A673 (cell line): ENCODE measurements around the gene POLR2J. TPM values are rescaled to one million over a fixed set of nuclear protein-coding genes. Genes with fewer than 3 reads are reported as not detected.

Experiments
- BruUV-seq: library from RNA; stranded (reverse); fragments of 400-500 nt; replicated peaks from 2 replicates; lab custom pipeline; 2021; lab: Mats Ljungman, UMichigan
- CTCF ChIA-PET: fragments of 300-600 bp; sonication (Branson Sonifier 250); formaldehyde crosslinking; loops from one replicate; lab custom pipeline; 2022; ENCODE audit warnings: antibody characterized with exemption; lab: Charles Lee
- POLR2A ChIA-PET: fragments of 300-600 bp; sonication (Branson Sonifier 250); formaldehyde crosslinking; loops from one replicate; lab custom pipeline; 2022; ENCODE audit warnings: antibody characterized with exemption; ENCODE audit not compliant: low non-redundant PET; lab: Charles Lee
- DNase-seq: peaks from one replicate; pipeline ENCODE4 v3.0.0-alpha.2; 2015; ENCODE audit warnings: low spot score
- H3K27ac ChIP-seq: fragments of 200-600 bp; sonication (generic); 2 replicates; pipeline ENCODE4 v1.5.1; 2016; ENCODE audit warnings: mixed run types, low read depth, mild to moderate bottlenecking, mixed read lengths, antibody characterized with exemption, low read length; ENCODE audit not compliant: poor library complexity, severe bottlenecking
- H3K27me3 ChIP-seq: fragments of 200-600 bp; sonication (generic); replicated peaks from 2 replicates; pipeline ENCODE4 v1.6.1; 2017; ENCODE audit warnings: mixed run types, low read depth, mild to moderate bottlenecking, mixed read lengths, antibody characterized with exemption, low read length; ENCODE audit not compliant: insufficient read depth, poor library complexity
- H3K36me3 ChIP-seq: fragments of 200-600 bp; sonication (generic); 2 replicates; pipeline ENCODE4 v1.6.1; 2016; ENCODE audit warnings: mixed run types, mild to moderate bottlenecking, mixed read lengths, antibody characterized with exemption, low read length; ENCODE audit not compliant: insufficient read depth, poor library complexity, severe bottlenecking
- H3K4me1 ChIP-seq: fragments of 200-600 bp; sonication (generic); 2 replicates; pipeline ENCODE4 v1.6.1; 2017; ENCODE audit warnings: mixed run types, mild to moderate bottlenecking, mixed read lengths, antibody characterized with exemption, low read length; ENCODE audit not compliant: insufficient read depth, poor library complexity, severe bottlenecking
- H3K4me3 ChIP-seq: fragments of 200-600 bp; sonication (generic); 2 replicates; pipeline ENCODE4 v1.5.1; 2016; ENCODE audit warnings: low read depth, mixed run types, mild to moderate bottlenecking, mixed read lengths, low read length; ENCODE audit not compliant: poor library complexity, severe bottlenecking
- H3K9me3 ChIP-seq: fragments of 200-600 bp; sonication (generic); 2 replicates; pipeline ENCODE4 v1.6.1; 2016; ENCODE audit warnings: mixed run types, low read depth, mild to moderate bottlenecking, mixed read lengths, antibody characterized with exemption, low read length; ENCODE audit not compliant: poor library complexity, severe bottlenecking
- CTCF ChIP-seq: fragments of 300-800, 200-600 bp; sonication (generic); conservative IDR thresholded peaks from 2 replicates; pipeline ENCODE4 v1.5.1; 2017; ENCODE audit warnings: low read depth, mild to moderate bottlenecking, antibody characterized with exemption, low read length, moderate library complexity, mixed read lengths
- EZH2 ChIP-seq: fragments of 200-600 bp; sonication (generic); IDR thresholded peaks from 2 replicates; pipeline ENCODE4 v1.6.1; 2017; ENCODE audit warnings: borderline replicate concordance, low read depth, mild to moderate bottlenecking, mixed read lengths, antibody characterized with exemption, low read length; ENCODE audit not compliant: poor library complexity, severe bottlenecking
- intact Hi-C: fragments of 100-400 bp; cut with micrococcal nuclease; formaldehyde crosslinking; loops from one replicate; pipeline ENCODE4 v1.10.0; 2022; ENCODE audit not compliant: unreplicated experiment
- total RNA-seq: library from RNA; stranded (reverse); gene quantifications from 2 replicates; pipeline ENCODE4 v1.2.3, GENCODE V29; 2021

Gene POLR2J
- total RNA-seq, 1 experiment from 2014 or later = 52.2 TPM

GRCh38 chr7:102459221-102459844, 19.4 kb downstream of the POLR2J start:
- no peak overlapping the region for H3K27ac ChIP-seq
- intact Hi-C loops = no loop called here
- BruUV-seq = no TSS peak
- CTCF ChIA-PET = no interaction called here
- H3K4me1 ChIP-seq = peaks cover 8% of the 10 kb centered on the region
- no peaks in the 10 kb centered on the region for H3K27me3 ChIP-seq
- POLR2A ChIA-PET = no interaction called here
- DNase-seq = no peak
- no peak for TF ChIP-seq CTCF
- TF ChIP-seq EZH2 = no peak
- H3K36me3 ChIP-seq = peaks cover 4% of the 10 kb centered on the region
- no peak overlapping the region for H3K4me3 ChIP-seq
- H3K9me3 ChIP-seq = no peaks in the 10 kb centered on the region

GRCh38 chr7:102457352-102457924, 21.3 kb downstream of the POLR2J start:
- Histone ChIP-seq H3K4me3 (no peak overlapping the region), H3K27me3 (no peaks in the 10 kb centered on the region), H3K4me1 (no peaks in the 10 kb centered on the region), H3K9me3 (no peaks in the 10 kb centered on the region), H3K36me3 (peaks cover 4% of the 10 kb centered on the region), H3K27ac (no peak overlapping the region)
- intact Hi-C loops = no loop called here
- TF ChIP-seq EZH2 (no peak), CTCF (no peak)
- POLR2A ChIA-PET = no interaction called here
- CTCF ChIA-PET = no interaction called here
- BruUV-seq = no TSS peak
- DNase-seq = no peak

GRCh38 chr7:102456327-102456726, 22.4 kb downstream of the POLR2J start:
- no peaks in the 10 kb centered on the region for H3K9me3 ChIP-seq
- no peak overlapping the region for H3K27ac ChIP-seq
- ChIA-PET POLR2A (no interaction called here), CTCF (no interaction called here)
- H3K4me3 ChIP-seq = no peak overlapping the region
- no peaks in the 10 kb centered on the region for H3K4me1 ChIP-seq
- no TSS peak for BruUV-seq
- no peak for DNase-seq
- H3K36me3 ChIP-seq = peaks cover 4% of the 10 kb centered on the region
- TF ChIP-seq EZH2 (no peak), CTCF (no peak)
- H3K27me3 ChIP-seq = no peaks in the 10 kb centered on the region
- intact Hi-C loops = no loop called here
